ENCODE results near the gene ZG16. TPM values are rescaled to one million over a fixed set of nuclear protein-coding genes. Genes with fewer than 3 reads are reported as not detected.

Gene ZG16
- total and polyA plus RNA-seq, 7 experiments from 2014 or later: not detected

GRCh38 chr16:29830774-29831173, 52.7 kb downstream of the ZG16 start:
- Mint-ChIP-seq H3K27me3 (no peaks in the 10 kb centered on the region), H3K4me1 (peaks cover 23 to 61% (median 38%) of the 10 kb centered on the region in 7 donors), H3K4me3 (peak overlapping the region in 4 of 10 donors; percentile 9 to 53 (median 36)), H3K9me3 (peaks cover 0 to 1% (median 0%) of the 10 kb centered on the region in 11 donors), H3K36me3 (peaks cover 3 to 31% (median 23%) of the 10 kb centered on the region in 5 donors), H3K27ac (peak overlapping the region in 8 of 9 donors; percentile 32 to 99 (median 62))
- H3K9me3 ChIP-seq (ENCODE audit: control insufficient read depth in 2 of 3, low read length in 3 of 3): no peaks in the 10 kb centered on the region
- intact Hi-C loops (cut with micrococcal nuclease): no loop called here
- DNase-seq (no peak), ATAC-seq (no peak)
- H3K4me1 ChIP-seq (ENCODE audit: control insufficient read depth in 2 of 2, insufficient read depth in 2 of 2, low read length in 2 of 2): peaks cover 18 to 39% of the 10 kb centered on the region in 2 donors
- H3K27ac ChIP-seq (ENCODE audit: low read depth, low read length): no peak overlapping the region
- no peak overlapping the region for H3K4me3 ChIP-seq (ENCODE audit: low read length)
- CTCF ChIA-PET: no interaction called here
- POLR2A ChIA-PET: no interaction called here
- H3K36me3 ChIP-seq (ENCODE audit: control insufficient read depth in 2 of 3, insufficient read depth in 3 of 3, low read length in 3 of 3): peaks cover 13 to 55% (median 16%) of the 10 kb centered on the region in 3 experiments
- no peaks in the 10 kb centered on the region for H3K27me3 ChIP-seq (ENCODE audit: control insufficient read depth in 2 of 2, insufficient read depth in 2 of 2, low read length in 2 of 2)

- CTCF ChIA-PET: no interaction called here
- peaks cover 3 to 32% (median 24%) of the 10 kb centered on the region in 5 donors for H3K36me3 Mint-ChIP-seq
Observed at GRCh38 chr16:29831490-29831889, 53.4 kb downstream of the ZG16 start.

More at GRCh38 chr16:29831490-29831889, 53.4 kb downstream of the ZG16 start:
- Mint-ChIP-seq H3K4me3 (peak overlapping the region in 2 of 10 donors; percentile 15 to 41), H3K4me1 (peaks cover 21 to 54% (median 34%) of the 10 kb centered on the region in 7 donors), H3K9me3 (peaks cover 0 to 1% (median 0%) of the 10 kb centered on the region in 11 donors), H3K27me3 (no peaks in the 10 kb centered on the region), H3K27ac (peak overlapping the region in 6 of 9 donors; percentile 56 to 87 (median 68))
- H3K27me3 ChIP-seq (ENCODE audit: control insufficient read depth in 2 of 2, insufficient read depth in 2 of 2, low read length in 2 of 2): no peaks in the 10 kb centered on the region
- ATAC-seq (no peak), DNase-seq (no peak)
- peaks cover 15 to 61% (median 16%) of the 10 kb centered on the region in 3 experiments for H3K36me3 ChIP-seq (ENCODE audit: control insufficient read depth in 2 of 3, insufficient read depth in 3 of 3, low read length in 3 of 3)
- no peaks in the 10 kb centered on the region for H3K9me3 ChIP-seq (ENCODE audit: control insufficient read depth in 2 of 3, low read length in 3 of 3)
- intact Hi-C loops (cut with micrococcal nuclease): no loop called here
- POLR2A ChIA-PET: interaction anchor here (1.1 kb wide), 1 partner anchor 11 kb away, joined by 3 read pairs; the partner anchor contains the start of gene MVP
- peaks cover 12 to 32% of the 10 kb centered on the region in 2 donors for H3K4me1 ChIP-seq (ENCODE audit: control insufficient read depth in 2 of 2, insufficient read depth in 2 of 2, low read length in 2 of 2)
- H3K4me3 ChIP-seq (ENCODE audit: low read length): no peak overlapping the region
- no peak overlapping the region for H3K27ac ChIP-seq (ENCODE audit: low read depth, low read length)

Other genes with a start within 250 kb of the ZG16 start
- gene SPN, start 115.0 kb upstream of the ZG16 start, total RNA-seq: 100 to 1,000 TPM in 4 of 5 experiments, 10 to 100 TPM in 1; 79.5 to 333 (median 124) TPM
- gene SPN, start 115.0 kb upstream of the ZG16 start, polyA plus RNA-seq: 100 to 1,000 TPM in 1 of 2 donors, 10 to 100 TPM in 1; 96.0 to 183 TPM
- gene QPRT, start 99.1 kb upstream of the ZG16 start, total RNA-seq: 1 to 10 TPM in 3 of 5 experiments, under 1 TPM in 2; 0.57 to 6.5 (median 1.4) TPM
- gene QPRT, start 99.1 kb upstream of the ZG16 start, polyA plus RNA-seq: under 1 TPM; 0.54 to 0.66 TPM
- 100 to 1,000 TPM in 4 of 5 experiments, 10 to 100 TPM in 1; 63.9 to 228 (median 151) TPM for gene C16orf54, start 32.3 kb upstream of the ZG16 start, total RNA-seq
- gene C16orf54, start 32.3 kb upstream of the ZG16 start, polyA plus RNA-seq: 10 to 100 TPM; 43.2 to 44.1 TPM
- 100 to 1,000 TPM in 1 of 5 experiments, 10 to 100 TPM in 4; 62.5 to 141 (median 81.3) TPM for gene KIF22, start 12.5 kb downstream of the ZG16 start, total RNA-seq
- gene KIF22, start 12.5 kb downstream of the ZG16 start, polyA plus RNA-seq: 10 to 100 TPM; 36.9 to 50.7 TPM
- 100 to 1,000 TPM; 192 to 424 (median 259) TPM for gene MAZ, start 28.3 kb downstream of the ZG16 start, total RNA-seq
- 10 to 100 TPM; 36.9 to 44.5 TPM for gene MAZ, start 28.3 kb downstream of the ZG16 start, polyA plus RNA-seq
- gene PRRT2, start 33.9 kb downstream of the ZG16 start, total RNA-seq: 1 to 10 TPM; 1.9 to 4.6 (median 2.8) TPM
- gene PRRT2, start 33.9 kb downstream of the ZG16 start, polyA plus RNA-seq: under 1 TPM in 1 of 2 donors, not detected in 1; 0.07 TPM
- 10 to 100 TPM; 17.5 to 42.0 (median 25.7) TPM for gene PAGR1, start 37.9 kb downstream of the ZG16 start, total RNA-seq
- gene PAGR1, start 37.9 kb downstream of the ZG16 start, polyA plus RNA-seq: 10 to 100 TPM; 54.0 to 62.6 TPM
- 100 to 1,000 TPM; 130 to 221 (median 150) TPM for gene MVP, start 42.2 kb downstream of the ZG16 start, total RNA-seq
- gene MVP, start 42.2 kb downstream of the ZG16 start, polyA plus RNA-seq: 100 to 1,000 TPM; 118 to 183 TPM
- gene CDIPT, start 85.0 kb downstream of the ZG16 start, total RNA-seq: 10 to 100 TPM; 36.5 to 92.0 (median 69.9) TPM
- gene CDIPT, start 85.0 kb downstream of the ZG16 start, polyA plus RNA-seq: 100 to 1,000 TPM in 1 of 2 donors, 10 to 100 TPM in 1; 96.3 to 127 TPM
- gene SEZ6L2, start 121.3 kb downstream of the ZG16 start, total RNA-seq: under 1 TPM in 1 of 5 experiments, not detected in 4; 0.19 TPM
- gene SEZ6L2, start 121.3 kb downstream of the ZG16 start, polyA plus RNA-seq: not detected
- gene ASPHD1, start 122.2 kb downstream of the ZG16 start, total RNA-seq: under 1 TPM in 1 of 5 experiments, not detected in 4; 0.27 TPM
- gene ASPHD1, start 122.2 kb downstream of the ZG16 start, polyA plus RNA-seq: not detected
- gene KCTD13, start 148.0 kb downstream of the ZG16 start, total RNA-seq: 10 to 100 TPM; 40.7 to 81.1 (median 45.9) TPM
- gene KCTD13, start 148.0 kb downstream of the ZG16 start, polyA plus RNA-seq: 10 to 100 TPM in 1 of 2 donors, 1 to 10 TPM in 1; 8.7 to 15.9 TPM
- gene TMEM219, start 183.8 kb downstream of the ZG16 start, total RNA-seq: 10 to 100 TPM; 64.3 to 89.7 (median 74.0) TPM
- gene TMEM219, start 183.8 kb downstream of the ZG16 start, polyA plus RNA-seq: 100 to 1,000 TPM; 205 to 212 TPM
- 10 to 100 TPM; 19.4 to 48.5 (median 42.9) TPM for gene TAOK2, start 195.6 kb downstream of the ZG16 start, total RNA-seq
- 1 to 10 TPM; 2.9 to 8.1 TPM for gene TAOK2, start 195.6 kb downstream of the ZG16 start, polyA plus RNA-seq
- 10 to 100 TPM; 14.4 to 37.6 (median 17.2) TPM for gene HIRIP3, start 217.4 kb downstream of the ZG16 start, total RNA-seq
- gene HIRIP3, start 217.4 kb downstream of the ZG16 start, polyA plus RNA-seq: 10 to 100 TPM; 22.6 to 32.9 TPM
- 100 to 1,000 TPM in 2 of 5 experiments, 10 to 100 TPM in 3; 71.7 to 141 (median 95.8) TPM for gene INO80E, start 218.0 kb downstream of the ZG16 start, total RNA-seq
- gene INO80E, start 218.0 kb downstream of the ZG16 start, polyA plus RNA-seq: 1 to 10 TPM; 4.3 to 9.3 TPM
- under 1 TPM in 2 of 5 experiments, not detected in 3; 0.46 to 0.54 TPM for gene DOC2A, start 232.8 kb downstream of the ZG16 start, total RNA-seq
- gene DOC2A, start 232.8 kb downstream of the ZG16 start, polyA plus RNA-seq: under 1 TPM in 1 of 2 donors, not detected in 1; 0.18 TPM
- not detected for gene C16orf92, start 244.9 kb downstream of the ZG16 start, total RNA-seq
- gene C16orf92, start 244.9 kb downstream of the ZG16 start, polyA plus RNA-seq: not detected

All from naive thymus-derived CD4-positive, alpha-beta T cell (primary cell).